ENCODE measurements around the gene NME7.

The NME7 gene

DNA sequence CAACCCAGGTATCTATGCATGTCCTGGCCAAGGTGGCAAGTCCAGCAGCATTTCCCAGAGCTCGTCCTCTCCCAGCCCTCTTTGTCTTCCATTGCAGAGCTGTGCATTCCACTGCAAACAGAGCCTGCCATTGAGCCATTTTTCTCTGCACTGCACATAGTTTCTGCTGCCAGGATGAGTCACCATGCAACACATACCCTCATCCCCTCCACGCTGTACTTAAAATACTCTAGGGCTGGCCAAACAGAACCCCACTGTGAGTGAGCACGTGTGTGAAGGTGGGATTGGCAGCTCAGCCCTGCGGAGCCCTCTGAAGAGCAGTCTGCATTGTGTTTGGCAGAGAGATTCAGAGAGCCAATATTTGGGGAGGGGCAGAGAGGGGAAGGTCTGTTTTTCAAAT lies 265.0 kb downstream of the NME7 start:
- no peaks in the 10 kb centered on the region for H3K9me3 ChIP-seq (ENCODE audit: low read depth, low read length)
- H3K4me3 ChIP-seq, result no peak overlapping the region
- no peak for TF ChIP-seq POLR2AphosphoS5 (IDR thresholded peaks at IDR 0.05; ENCODE audit: borderline replicate concordance, low read depth, low read length)
- TF ChIP-seq EZH2 (IDR thresholded peaks at IDR 0.05), result no peak
- TF ChIP-seq FOXP2 (optimal IDR thresholded peaks at IDR 0.05; ENCODE audit: control extremely low read depth, extremely low read length, insufficient read depth), result no peak
- H3K9ac ChIP-seq (ENCODE audit: insufficient read length), result no peak overlapping the region
- H3K27ac ChIP-seq, result no peak overlapping the region
- H3K36me3 ChIP-seq (ENCODE audit: insufficient read depth, low read length), result no peaks in the 10 kb centered on the region
- DNase-seq (ENCODE audit: low read depth, low spot score), result no peak

DNA sequence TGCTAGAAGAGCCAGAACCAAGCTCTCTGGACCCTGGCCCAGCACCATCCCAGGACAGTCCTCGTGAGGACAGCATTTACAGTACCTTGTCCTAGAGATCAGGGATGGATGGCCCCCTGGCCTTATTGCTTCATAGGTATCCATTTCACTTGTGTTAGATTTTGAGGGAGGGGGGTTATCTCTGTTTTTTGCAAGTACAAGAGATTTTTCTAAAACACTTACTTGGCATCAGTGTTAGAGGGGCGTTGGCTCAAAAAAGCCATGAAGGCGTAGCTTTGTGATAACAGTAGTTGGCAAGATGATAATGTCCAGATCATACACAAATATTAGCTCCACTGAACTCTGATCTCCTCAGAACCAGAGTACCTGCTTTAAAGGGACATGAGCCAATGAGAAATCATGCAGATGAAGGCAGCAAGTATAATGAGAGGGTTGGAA lies 266.9 kb downstream of the NME7 start:
- no peak overlapping the region for H3K9ac ChIP-seq (ENCODE audit: insufficient read length)
- H3K27ac ChIP-seq, result no peak overlapping the region
- no peaks in the 10 kb centered on the region for H3K36me3 ChIP-seq (ENCODE audit: insufficient read depth, low read length)
- DNase-seq (ENCODE audit: low read depth, low spot score), result no peak
- H3K4me3 ChIP-seq, result no peak overlapping the region
- H3K9me3 ChIP-seq (ENCODE audit: low read depth, low read length), result no peaks in the 10 kb centered on the region
- no peak for TF ChIP-seq POLR2AphosphoS5 (IDR thresholded peaks at IDR 0.05; ENCODE audit: borderline replicate concordance, low read depth, low read length)

DNA sequence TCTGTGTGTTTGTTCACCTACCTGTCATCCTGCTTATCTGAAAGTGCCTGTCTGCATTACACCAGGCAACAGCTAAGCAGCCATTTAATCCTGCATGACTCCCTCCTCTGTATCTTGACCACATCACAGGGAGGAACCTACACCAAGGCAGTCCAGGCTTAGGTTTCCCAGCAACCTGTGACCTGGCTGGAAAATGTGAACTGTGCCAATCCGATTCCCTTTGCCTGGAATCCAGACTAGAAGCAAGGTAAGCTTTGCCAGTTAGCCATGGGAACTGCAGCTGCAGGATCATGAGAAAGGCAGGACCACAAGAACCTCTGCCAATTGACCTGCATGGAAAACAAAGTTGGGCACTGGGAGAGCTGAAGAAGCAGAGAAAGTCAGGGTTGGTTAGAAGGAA lies 267.4 kb downstream of the NME7 start:
- no peak for DNase-seq (ENCODE audit: low read depth, low spot score)
- Histone ChIP-seq H3K9me3 (ENCODE audit: low read depth, low read length) (no peaks in the 10 kb centered on the region), H3K36me3 (ENCODE audit: insufficient read depth, low read length) (no peaks in the 10 kb centered on the region), H3K4me3 (no peak overlapping the region), H3K27ac (no peak overlapping the region), H3K9ac (ENCODE audit: insufficient read length) (no peak overlapping the region)
- TF ChIP-seq POLR2AphosphoS5 (IDR thresholded peaks at IDR 0.05; ENCODE audit: borderline replicate concordance, low read depth, low read length), result no peak
- TF ChIP-seq FOXP2 (optimal IDR thresholded peaks at IDR 0.05; ENCODE audit: control extremely low read depth, extremely low read length, insufficient read depth), result no peak
- TF ChIP-seq EZH2 (IDR thresholded peaks at IDR 0.05), result no peak

DNA sequence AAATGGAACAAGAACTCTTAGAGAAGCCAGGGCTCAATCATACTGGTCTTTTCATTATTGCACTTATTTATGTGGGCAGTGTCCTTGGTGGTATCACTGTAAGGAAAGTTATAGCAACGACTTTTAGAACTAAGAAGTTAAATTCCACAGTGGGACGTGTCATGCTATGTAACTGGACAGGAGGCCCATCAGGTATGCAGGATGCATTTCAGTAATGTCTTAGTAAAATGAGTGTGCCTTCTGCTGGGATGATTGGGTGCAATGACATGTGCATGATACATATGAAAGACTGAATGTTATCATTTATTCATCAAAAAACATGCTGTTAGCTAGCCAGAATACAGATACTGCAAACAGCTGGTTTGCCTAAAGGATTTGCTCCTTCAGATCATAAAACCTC lies 268.0 kb downstream of the NME7 start:
- no peak for TF ChIP-seq POLR2AphosphoS5 (IDR thresholded peaks at IDR 0.05; ENCODE audit: borderline replicate concordance, low read depth, low read length)
- no peak for TF ChIP-seq EZH2 (IDR thresholded peaks at IDR 0.05)
- no peak for TF ChIP-seq FOXP2 (optimal IDR thresholded peaks at IDR 0.05; ENCODE audit: control extremely low read depth, extremely low read length, insufficient read depth)
- no peaks in the 10 kb centered on the region for H3K36me3 ChIP-seq (ENCODE audit: insufficient read depth, low read length)
- no peak overlapping the region for H3K9ac ChIP-seq (ENCODE audit: insufficient read length)
- no peak overlapping the region for H3K4me3 ChIP-seq
- no peaks in the 10 kb centered on the region for H3K9me3 ChIP-seq (ENCODE audit: low read depth, low read length)
- no peak for DNase-seq (ENCODE audit: low read depth, low spot score)
- H3K27ac ChIP-seq, result no peak overlapping the region

DNA sequence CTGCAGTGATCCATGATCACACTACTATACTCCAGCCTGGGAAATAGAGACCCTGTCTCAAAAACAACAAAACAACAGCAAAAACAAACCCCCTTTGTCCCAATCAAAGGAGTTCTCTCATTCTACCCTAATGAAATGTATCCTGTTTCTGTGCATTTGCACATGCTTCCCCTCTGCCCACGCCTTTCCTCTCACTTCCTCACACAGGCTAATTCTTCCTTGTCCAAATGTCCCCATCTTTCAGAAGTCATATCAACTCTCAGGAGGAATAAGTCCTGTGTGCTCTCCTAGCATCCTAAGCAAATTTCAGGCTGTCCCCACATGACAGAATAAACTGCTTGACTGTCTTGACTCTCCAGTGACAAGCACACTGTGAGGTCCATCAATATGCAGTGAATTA lies 269.2 kb downstream of the NME7 start:
- H3K36me3 ChIP-seq (ENCODE audit: insufficient read depth, low read length), result no peaks in the 10 kb centered on the region
- H3K27ac ChIP-seq, result no peak overlapping the region
- H3K4me3 ChIP-seq, result no peak overlapping the region
- no peak for TF ChIP-seq EZH2 (IDR thresholded peaks at IDR 0.05)
- TF ChIP-seq POLR2AphosphoS5 (IDR thresholded peaks at IDR 0.05; ENCODE audit: borderline replicate concordance, low read depth, low read length), result no peak
- TF ChIP-seq FOXP2 (optimal IDR thresholded peaks at IDR 0.05; ENCODE audit: control extremely low read depth, extremely low read length, insufficient read depth), result no peak
- DNase-seq (ENCODE audit: low read depth, low spot score), result no peak
- H3K9me3 ChIP-seq (ENCODE audit: low read depth, low read length), result no peaks in the 10 kb centered on the region
- H3K9ac ChIP-seq (ENCODE audit: insufficient read length), result no peak overlapping the region

DNA sequence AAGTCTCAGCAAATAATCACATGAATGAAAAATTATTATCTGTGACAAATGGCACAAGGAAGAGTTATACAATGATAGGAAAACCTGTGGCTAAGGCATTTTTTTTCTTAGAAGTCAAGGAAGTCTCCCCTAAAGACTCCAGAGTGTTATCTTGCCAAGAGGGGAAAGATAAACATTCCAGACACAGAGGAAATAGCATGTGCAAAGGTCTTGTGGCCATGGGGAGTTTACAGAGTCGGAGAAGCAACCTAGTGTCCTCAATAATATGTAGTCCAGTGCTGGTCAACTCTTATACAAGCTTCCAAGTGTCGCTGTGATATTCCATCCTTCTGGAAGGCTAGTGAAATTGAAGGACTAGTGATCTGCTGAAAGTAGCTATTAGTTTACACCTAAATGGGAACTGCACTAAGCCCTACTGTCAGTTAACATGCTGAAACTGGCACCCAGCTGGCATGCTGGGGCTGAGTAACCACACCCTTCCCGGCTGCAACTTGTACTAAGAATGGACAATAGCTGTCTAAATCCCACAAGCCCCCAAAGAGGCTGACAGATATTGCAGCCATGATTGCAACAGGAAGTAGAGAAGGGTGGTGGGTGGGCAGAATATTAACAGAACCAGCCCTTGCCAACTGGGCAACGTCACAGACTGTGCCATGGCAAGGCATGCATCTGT lies 272.6 kb downstream of the NME7 start:
- Histone ChIP-seq H3K4me3 (no peak overlapping the region), H3K9me3 (ENCODE audit: low read depth, low read length) (no peaks in the 10 kb centered on the region), H3K36me3 (ENCODE audit: insufficient read depth, low read length) (no peaks in the 10 kb centered on the region), H3K27ac (no peak overlapping the region), H3K9ac (ENCODE audit: insufficient read length) (no peak overlapping the region)
- TF ChIP-seq FOXP2 (optimal IDR thresholded peaks at IDR 0.05; ENCODE audit: control extremely low read depth, extremely low read length, insufficient read depth), result no peak
- no peak for TF ChIP-seq POLR2AphosphoS5 (IDR thresholded peaks at IDR 0.05; ENCODE audit: borderline replicate concordance, low read depth, low read length)
- DNase-seq (ENCODE audit: low read depth, low spot score), result no peak

DNA sequence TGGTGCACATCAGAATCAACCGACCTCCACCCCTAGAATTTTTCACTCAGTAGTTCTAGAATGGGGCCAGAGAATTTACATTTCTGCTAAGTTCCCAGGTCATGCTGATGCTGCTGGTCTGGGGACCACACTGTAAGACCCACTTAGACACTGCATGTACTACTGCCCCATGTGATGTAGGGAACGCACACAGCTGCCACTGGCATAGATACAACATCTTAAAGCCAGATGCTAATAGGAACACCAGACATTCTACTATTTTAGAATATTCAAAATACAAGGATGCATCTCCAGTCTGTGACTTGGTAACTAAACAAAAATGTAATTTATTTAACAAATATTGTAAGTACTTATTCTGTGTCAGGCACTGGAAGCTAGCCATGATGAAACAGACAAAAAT lies 275.2 kb downstream of the NME7 start:
- TF ChIP-seq FOXP2 (optimal IDR thresholded peaks at IDR 0.05; ENCODE audit: control extremely low read depth, extremely low read length, insufficient read depth), result no peak
- no peak for TF ChIP-seq EZH2 (IDR thresholded peaks at IDR 0.05)
- no peak for TF ChIP-seq POLR2AphosphoS5 (IDR thresholded peaks at IDR 0.05; ENCODE audit: borderline replicate concordance, low read depth, low read length)

DNA sequence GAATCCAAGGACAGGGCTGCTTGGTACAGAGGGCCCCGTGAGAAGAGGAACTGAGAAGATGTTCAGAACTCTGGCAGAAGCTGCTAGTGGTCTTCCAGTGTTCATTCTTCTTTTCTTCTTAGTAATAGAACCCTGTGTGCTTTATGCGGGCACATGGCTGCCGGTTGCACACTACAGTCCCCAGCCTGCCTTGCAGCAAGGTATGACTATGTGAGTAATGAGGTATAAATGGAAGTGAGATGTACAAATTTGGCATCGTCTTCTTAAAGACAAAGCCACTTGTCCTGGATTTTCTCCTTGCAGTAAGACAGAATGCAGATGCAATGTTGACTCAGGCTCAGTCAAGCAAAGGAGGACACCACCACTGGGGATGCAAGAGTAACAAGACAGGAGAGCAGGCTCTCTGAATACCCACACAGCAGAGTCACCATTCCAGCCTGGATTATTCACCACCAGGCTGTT lies 276.1 kb downstream of the NME7 start:
- no peaks in the 10 kb centered on the region for H3K9me3 ChIP-seq (ENCODE audit: low read depth, low read length)
- no peak overlapping the region for H3K4me3 ChIP-seq
- no peak for TF ChIP-seq FOXP2 (optimal IDR thresholded peaks at IDR 0.05; ENCODE audit: control extremely low read depth, extremely low read length, insufficient read depth)
- no peak for TF ChIP-seq EZH2 (IDR thresholded peaks at IDR 0.05)
- TF ChIP-seq POLR2AphosphoS5 (IDR thresholded peaks at IDR 0.05; ENCODE audit: borderline replicate concordance, low read depth, low read length), result no peak
- H3K36me3 ChIP-seq (ENCODE audit: insufficient read depth, low read length), result no peaks in the 10 kb centered on the region
- H3K9ac ChIP-seq (ENCODE audit: insufficient read length), result no peak overlapping the region
- DNase-seq (ENCODE audit: low read depth, low spot score), result no peak
- no peak overlapping the region for H3K27ac ChIP-seq

More for the DNA sequence above, 275.2 kb downstream of the NME7 start:
- H3K4me3 ChIP-seq, result no peak overlapping the region
- no peak overlapping the region for H3K27ac ChIP-seq
- no peaks in the 10 kb centered on the region for H3K9me3 ChIP-seq (ENCODE audit: low read depth, low read length)
- H3K9ac ChIP-seq (ENCODE audit: insufficient read length), result no peak overlapping the region
- H3K36me3 ChIP-seq (ENCODE audit: insufficient read depth, low read length), result no peaks in the 10 kb centered on the region
- DNase-seq (ENCODE audit: low read depth, low spot score), result no peak

DNA sequence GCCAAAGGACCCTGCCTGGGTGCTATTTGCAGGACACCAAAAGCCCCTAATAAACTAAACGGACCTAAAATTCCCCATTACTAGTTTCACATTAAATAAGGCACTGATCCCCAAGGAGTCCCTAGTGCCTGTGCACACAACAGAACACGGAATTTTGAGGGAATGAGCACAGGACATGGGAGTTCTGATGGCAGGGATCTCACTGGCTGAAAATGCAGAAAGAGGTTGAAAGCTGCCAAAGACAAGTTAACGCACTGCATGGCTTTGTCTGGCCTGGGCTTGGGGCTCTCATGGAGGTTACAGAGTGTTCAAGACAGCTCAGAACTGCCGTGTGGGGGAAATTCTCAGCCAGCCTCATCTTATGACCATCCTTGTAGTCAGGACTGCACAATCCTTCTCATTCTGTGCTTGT lies 276.7 kb downstream of the NME7 start:
- TF ChIP-seq POLR2AphosphoS5 (IDR thresholded peaks at IDR 0.05; ENCODE audit: borderline replicate concordance, low read depth, low read length), result no peak
- TF ChIP-seq EZH2 (IDR thresholded peaks at IDR 0.05), result no peak
- no peak for TF ChIP-seq FOXP2 (optimal IDR thresholded peaks at IDR 0.05; ENCODE audit: control extremely low read depth, extremely low read length, insufficient read depth)
- no peak overlapping the region for H3K27ac ChIP-seq
- H3K36me3 ChIP-seq (ENCODE audit: insufficient read depth, low read length), result no peaks in the 10 kb centered on the region

More for the DNA sequence above, 276.7 kb downstream of the NME7 start:
- Histone ChIP-seq H3K9me3 (ENCODE audit: low read depth, low read length) (no peaks in the 10 kb centered on the region), H3K9ac (ENCODE audit: insufficient read length) (no peak overlapping the region), H3K4me3 (no peak overlapping the region)
- DNase-seq (ENCODE audit: low read depth, low spot score), result no peak
